ENCODE data around the gene PRR20G. TPM values are rescaled to one million over a fixed set of nuclear protein-coding genes. Genes with fewer than 3 reads are reported as not detected.

The PRR20G gene
- total and polyA plus RNA-seq, 2 of the 8 experiments (the other 6 are each of a cell fraction or from before 2014, with no cell fraction given) = 0.24 TPM; not detected in 1

DNA sequence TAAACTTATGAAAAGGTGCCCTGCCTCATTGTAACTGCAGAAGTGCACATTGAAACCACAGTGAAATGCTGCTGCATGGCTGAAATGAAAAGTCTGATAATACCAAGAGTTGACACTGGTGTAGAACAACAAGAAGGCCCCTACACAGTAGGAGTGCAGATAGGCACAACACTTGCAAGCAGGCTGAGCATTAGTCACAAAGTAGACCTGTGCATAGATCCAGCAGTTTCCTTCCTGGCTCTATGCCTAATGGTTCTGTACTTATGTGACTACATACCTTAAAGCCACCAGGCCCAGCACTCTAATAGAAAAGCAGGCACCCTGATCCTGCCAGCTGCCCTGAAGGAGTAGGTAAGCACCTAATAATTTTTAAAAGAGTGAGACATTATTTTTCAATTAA is 53.1 kb downstream of the PRR20G start:
- CTCF ChIA-PET (ENCODE audit: partially characterized antibody) = no interaction called here
- Histone ChIP-seq H3K27me3 (replicated peaks in 1 of 4; ENCODE audit: control insufficient read depth in 3 of 4, extremely low read depth in 1 of 4, insufficient read depth in 3 of 4, low read length in 3 of 4) (no peaks in the 10 kb centered on the region), H2AFZ (ENCODE audit: low read length) (no peak overlapping the region), H2BK15ac (ENCODE audit: low read length) (no peak overlapping the region), H4K20me1 (replicated peaks in 1 of 2; ENCODE audit: control insufficient read depth in 1 of 2, insufficient read depth in 2 of 2, low read length in 2 of 2) (no peaks in the 10 kb centered on the region), H3K4me2 (ENCODE audit: insufficient read depth in 1 of 2, low read depth in 2 of 2, low read length in 2 of 2) (no peak overlapping the region), H3K4me3 (ENCODE audit: extremely low read depth in 1 of 4, insufficient read depth in 2 of 4, low read depth in 3 of 4, low read length in 4 of 4) (no peak overlapping the region), H3K18ac (ENCODE audit: extremely low read depth, low read length) (no peak overlapping the region), H2BK12ac (ENCODE audit: low read depth, low read length) (no peak overlapping the region), H3K9ac (replicated peaks in 1 of 4; ENCODE audit: extremely low read depth in 1 of 4, low read depth in 3 of 4, low read length in 3 of 4) (no peak overlapping the region), H2BK5ac (ENCODE audit: low read depth, low read length) (no peak overlapping the region), H3K79me1 (ENCODE audit: low read depth, low read length) (no peaks in the 10 kb centered on the region), H4K5ac (ENCODE audit: insufficient read length, low read depth, low read length) (no peak overlapping the region), H3K4ac (replicated peaks; ENCODE audit: insufficient read length, low read depth, low read length) (no peak overlapping the region), H3K4me1 (replicated peaks in 1 of 4; ENCODE audit: control insufficient read depth in 3 of 4, insufficient read depth in 4 of 4, low read length in 3 of 4) (no peaks in the 10 kb centered on the region), H2BK120ac (replicated peaks; ENCODE audit: low read depth, low read length) (no peak overlapping the region), H3K9me3 (ENCODE audit: insufficient read depth in 2 of 2, low read depth in 1 of 2, low read length in 1 of 2) (0 out of 4 replicates have a peak, but pooled peaks cover 4 to 10% of the 10 kb centered on the region in 2 experiments), H3K23ac (ENCODE audit: insufficient read length) (no peak overlapping the region), H4K8ac (ENCODE audit: extremely low read depth, insufficient read depth, low read length) (no peak overlapping the region), H2BK20ac (ENCODE audit: low read length) (no peak overlapping the region), H3K36me3 (ENCODE audit: control insufficient read depth in 2 of 4, insufficient read depth in 4 of 4, low read length in 3 of 4) (no peaks in the 10 kb centered on the region), H2AK5ac (ENCODE audit: low read depth, low read length) (no peak overlapping the region), H3K27ac (ENCODE audit: low read depth, low read length) (no peak overlapping the region), H3K56ac (replicated peaks; ENCODE audit: insufficient read length, low read depth, low read length) (no peak overlapping the region), H3K14ac (ENCODE audit: insufficient read length) (no peak overlapping the region), H3K79me2 (ENCODE audit: control insufficient read depth in 1 of 2, insufficient read depth in 2 of 2, low read length in 2 of 2) (no peaks in the 10 kb centered on the region), H3K23me2 (ENCODE audit: low read depth, low read length) (no peaks in the 10 kb centered on the region), H4K91ac (replicated peaks; ENCODE audit: insufficient read length, low read length) (no peak overlapping the region)
- no peak for DNase-seq (ENCODE audit: low read depth in 1 of 2, low spot score in 2 of 2)
- FAIRE-seq = no peak
- POLR2A ChIA-PET (ENCODE audit: partially characterized antibody) = no interaction called here
- TF ChIP-seq POLR2A (IDR thresholded peaks at IDR 0.05; ENCODE audit: control extremely low read depth in 1 of 2, low read depth in 2 of 2, low read length in 2 of 2) = no peak
- TF ChIP-seq, protein P1, sequence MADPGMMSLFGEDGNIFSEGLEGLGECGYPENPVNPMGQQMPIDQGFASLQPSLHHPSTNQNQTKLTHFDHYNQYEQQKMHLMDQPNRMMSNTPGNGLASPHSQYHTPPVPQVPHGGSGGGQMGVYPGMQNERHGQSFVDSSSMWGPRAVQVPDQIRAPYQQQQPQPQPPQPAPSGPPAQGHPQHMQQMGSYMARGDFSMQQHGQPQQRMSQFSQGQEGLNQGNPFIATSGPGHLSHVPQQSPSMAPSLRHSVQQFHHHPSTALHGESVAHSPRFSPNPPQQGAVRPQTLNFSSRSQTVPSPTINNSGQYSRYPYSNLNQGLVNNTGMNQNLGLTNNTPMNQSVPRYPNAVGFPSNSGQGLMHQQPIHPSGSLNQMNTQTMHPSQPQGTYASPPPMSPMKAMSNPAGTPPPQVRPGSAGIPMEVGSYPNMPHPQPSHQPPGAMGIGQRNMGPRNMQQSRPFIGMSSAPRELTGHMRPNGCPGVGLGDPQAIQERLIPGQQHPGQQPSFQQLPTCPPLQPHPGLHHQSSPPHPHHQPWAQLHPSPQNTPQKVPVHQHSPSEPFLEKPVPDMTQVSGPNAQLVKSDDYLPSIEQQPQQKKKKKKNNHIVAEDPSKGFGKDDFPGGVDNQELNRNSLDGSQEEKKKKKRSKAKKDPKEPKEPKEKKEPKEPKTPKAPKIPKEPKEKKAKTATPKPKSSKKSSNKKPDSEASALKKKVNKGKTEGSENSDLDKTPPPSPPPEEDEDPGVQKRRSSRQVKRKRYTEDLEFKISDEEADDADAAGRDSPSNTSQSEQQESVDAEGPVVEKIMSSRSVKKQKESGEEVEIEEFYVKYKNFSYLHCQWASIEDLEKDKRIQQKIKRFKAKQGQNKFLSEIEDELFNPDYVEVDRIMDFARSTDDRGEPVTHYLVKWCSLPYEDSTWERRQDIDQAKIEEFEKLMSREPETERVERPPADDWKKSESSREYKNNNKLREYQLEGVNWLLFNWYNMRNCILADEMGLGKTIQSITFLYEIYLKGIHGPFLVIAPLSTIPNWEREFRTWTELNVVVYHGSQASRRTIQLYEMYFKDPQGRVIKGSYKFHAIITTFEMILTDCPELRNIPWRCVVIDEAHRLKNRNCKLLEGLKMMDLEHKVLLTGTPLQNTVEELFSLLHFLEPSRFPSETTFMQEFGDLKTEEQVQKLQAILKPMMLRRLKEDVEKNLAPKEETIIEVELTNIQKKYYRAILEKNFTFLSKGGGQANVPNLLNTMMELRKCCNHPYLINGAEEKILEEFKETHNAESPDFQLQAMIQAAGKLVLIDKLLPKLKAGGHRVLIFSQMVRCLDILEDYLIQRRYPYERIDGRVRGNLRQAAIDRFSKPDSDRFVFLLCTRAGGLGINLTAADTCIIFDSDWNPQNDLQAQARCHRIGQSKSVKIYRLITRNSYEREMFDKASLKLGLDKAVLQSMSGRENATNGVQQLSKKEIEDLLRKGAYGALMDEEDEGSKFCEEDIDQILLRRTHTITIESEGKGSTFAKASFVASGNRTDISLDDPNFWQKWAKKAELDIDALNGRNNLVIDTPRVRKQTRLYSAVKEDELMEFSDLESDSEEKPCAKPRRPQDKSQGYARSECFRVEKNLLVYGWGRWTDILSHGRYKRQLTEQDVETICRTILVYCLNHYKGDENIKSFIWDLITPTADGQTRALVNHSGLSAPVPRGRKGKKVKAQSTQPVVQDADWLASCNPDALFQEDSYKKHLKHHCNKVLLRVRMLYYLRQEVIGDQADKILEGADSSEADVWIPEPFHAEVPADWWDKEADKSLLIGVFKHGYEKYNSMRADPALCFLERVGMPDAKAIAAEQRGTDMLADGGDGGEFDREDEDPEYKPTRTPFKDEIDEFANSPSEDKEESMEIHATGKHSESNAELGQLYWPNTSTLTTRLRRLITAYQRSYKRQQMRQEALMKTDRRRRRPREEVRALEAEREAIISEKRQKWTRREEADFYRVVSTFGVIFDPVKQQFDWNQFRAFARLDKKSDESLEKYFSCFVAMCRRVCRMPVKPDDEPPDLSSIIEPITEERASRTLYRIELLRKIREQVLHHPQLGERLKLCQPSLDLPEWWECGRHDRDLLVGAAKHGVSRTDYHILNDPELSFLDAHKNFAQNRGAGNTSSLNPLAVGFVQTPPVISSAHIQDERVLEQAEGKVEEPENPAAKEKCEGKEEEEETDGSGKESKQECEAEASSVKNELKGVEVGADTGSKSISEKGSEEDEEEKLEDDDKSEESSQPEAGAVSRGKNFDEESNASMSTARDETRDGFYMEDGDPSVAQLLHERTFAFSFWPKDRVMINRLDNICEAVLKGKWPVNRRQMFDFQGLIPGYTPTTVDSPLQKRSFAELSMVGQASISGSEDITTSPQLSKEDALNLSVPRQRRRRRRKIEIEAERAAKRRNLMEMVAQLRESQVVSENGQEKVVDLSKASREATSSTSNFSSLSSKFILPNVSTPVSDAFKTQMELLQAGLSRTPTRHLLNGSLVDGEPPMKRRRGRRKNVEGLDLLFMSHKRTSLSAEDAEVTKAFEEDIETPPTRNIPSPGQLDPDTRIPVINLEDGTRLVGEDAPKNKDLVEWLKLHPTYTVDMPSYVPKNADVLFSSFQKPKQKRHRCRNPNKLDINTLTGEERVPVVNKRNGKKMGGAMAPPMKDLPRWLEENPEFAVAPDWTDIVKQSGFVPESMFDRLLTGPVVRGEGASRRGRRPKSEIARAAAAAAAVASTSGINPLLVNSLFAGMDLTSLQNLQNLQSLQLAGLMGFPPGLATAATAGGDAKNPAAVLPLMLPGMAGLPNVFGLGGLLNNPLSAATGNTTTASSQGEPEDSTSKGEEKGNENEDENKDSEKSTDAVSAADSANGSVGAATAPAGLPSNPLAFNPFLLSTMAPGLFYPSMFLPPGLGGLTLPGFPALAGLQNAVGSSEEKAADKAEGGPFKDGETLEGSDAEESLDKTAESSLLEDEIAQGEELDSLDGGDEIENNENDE (IDR thresholded peaks at IDR 0.05; ENCODE audit: insufficient replicate concordance, low read length) = no peak
